Adrenal gland (tissue), 5 donors: ENCODE measurements around the gene ITM2C.

Experiments used
- CTCF ChIP-seq, 6 experiments: fragments of 450-650 bp in 4 of 6; fragments of 200-600 bp in 2 of 6; sonication (generic) in 1 of 6; IDR thresholded peaks; 1 replicate in 5 of 6; 2 replicates in 1 of 6; pipeline versions ENCODE4 v1.5.1 to v1.8.0; 2016 to 2021; ENCODE audit warnings: antibody characterized with exemption in 6 of 6, mild to moderate bottlenecking in 2 of 6, moderate library complexity in 1 of 6
- POLR2A ChIP-seq, 2 donors: fragments of 450-650 bp; IDR thresholded peaks; one replicate each; pipeline ENCODE4 v1.6.1; 2017; ENCODE audit warnings: antibody characterized with exemption in 2 of 2, mild to moderate bottlenecking in 2 of 2, moderate library complexity in 1 of 2
- donor health status: DM: no; HTN: no; CAD: no.

- no peak for TF ChIP-seq CTCF (IDR thresholded peaks at IDR 0.05)
- TF ChIP-seq POLR2A (IDR thresholded peaks at IDR 0.05) = no peak
These were observed 31.0 kb downstream of the ITM2C start for GRCh38 chr2:230895536-230896345.
